Measurements from ENCODE around the gene SETDB1.
"Not testable (repeated sequence)": the region's sequence is repeated elsewhere in the genome, so short reads cannot be mapped to it uniquely, and the experiment has no call there.

The SETDB1 gene

GRCh38 chr1:150926097-150926741, at the start of gene SETDB1:
TSS of gene SETDB1 (plus strand) at chr1:150926363. CDS start at chr1:150927715, 1,352 bp downstream.
- peak; percentile 89 for DNase-seq (ENCODE audit: low read depth)
- peak within 1 kb of the TSS; percentile 97 for H3K4me3 ChIP-seq (ENCODE audit: low read length)
- peak; percentile 22 for TF ChIP-seq CTCF (conservative IDR thresholded peaks at IDR 0.05; ENCODE audit: low read depth, low read length)

DNA sequence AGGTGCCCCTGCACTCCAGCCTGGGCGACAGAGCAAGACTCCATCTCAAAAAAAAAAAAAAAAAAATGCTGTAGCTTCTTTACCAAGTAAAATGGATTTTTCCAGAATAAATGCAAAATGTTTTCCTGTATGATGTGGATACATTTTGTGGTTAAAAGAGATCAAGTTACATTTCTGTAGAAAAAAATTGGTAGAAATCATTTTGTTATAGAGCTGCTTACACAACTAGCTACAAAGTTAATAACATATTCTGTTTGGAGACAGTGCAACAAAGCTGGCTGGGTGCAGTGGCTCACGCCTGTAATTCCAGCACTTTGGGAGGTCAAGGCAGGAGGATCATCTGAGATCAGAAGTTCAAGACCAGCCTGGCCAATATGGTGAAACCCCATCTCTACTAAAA, 47.2 kb upstream of the SETDB1 start:
- H3K4me3 ChIP-seq (ENCODE audit: low read length); DNase-seq (ENCODE audit: low read depth): not testable (repeated sequence)

- no peak overlapping the region for H3K4me3 ChIP-seq (ENCODE audit: low read length)
- DNase-seq (ENCODE audit: low read depth), result no peak
- no peak for TF ChIP-seq CTCF (conservative IDR thresholded peaks at IDR 0.05; ENCODE audit: low read depth, low read length)
Measured at GRCh38 chr1:150881331-150882070, 44.7 kb upstream of the SETDB1 start.

DNA sequence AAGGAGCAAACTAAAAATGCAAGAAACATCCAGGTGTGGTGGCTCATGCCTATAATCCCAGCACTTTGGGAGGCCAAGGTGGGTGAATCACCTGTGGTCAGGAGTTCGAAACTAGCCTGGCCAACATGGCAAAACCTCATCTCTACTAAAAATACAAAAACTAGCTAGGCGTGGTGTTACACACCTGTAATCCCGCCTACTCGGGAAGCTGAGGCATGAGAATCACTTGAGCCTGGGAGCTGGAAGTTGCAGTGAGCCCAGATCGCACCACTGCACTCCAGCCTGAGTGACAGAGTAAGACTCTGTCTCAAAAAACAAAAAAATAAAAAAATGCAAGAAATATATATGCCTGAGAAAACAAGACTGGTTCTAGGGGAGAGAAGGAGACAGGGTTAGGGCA, 43.0 kb upstream of the SETDB1 start:
- not testable (repeated sequence) for H3K4me3 ChIP-seq (ENCODE audit: low read length); DNase-seq (ENCODE audit: low read depth)

DNA sequence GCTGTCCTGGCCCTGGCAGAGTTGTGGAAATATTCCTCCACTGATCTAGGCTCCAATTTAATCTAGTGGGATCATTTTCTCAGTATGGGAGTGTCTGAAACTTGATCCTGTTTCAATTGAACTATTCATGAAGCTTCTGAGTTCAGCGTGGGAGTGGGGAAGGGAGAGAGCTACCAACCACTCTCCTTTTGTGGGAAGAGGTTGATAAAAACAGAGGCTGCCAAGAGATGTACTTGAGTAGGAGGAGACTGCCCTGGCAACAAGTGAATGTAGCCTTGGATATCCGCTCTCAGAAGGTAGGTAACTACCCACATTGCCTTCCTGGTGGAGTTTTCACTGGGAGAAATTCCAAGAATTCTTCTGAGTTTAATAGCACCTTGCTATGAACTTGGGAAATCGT, 39.1 kb upstream of the SETDB1 start, which contains the start of gene CTXND2:
Gene CTXND2 (plus strand): TSS at position 119 of the 400 bp plus-strand sequence. CDS start 25,179 bp downstream, outside the sequence.
- no peak for DNase-seq (ENCODE audit: low read depth)
- H3K4me3 ChIP-seq (ENCODE audit: low read length), result no peak within 1 kb of the TSS
- TF ChIP-seq CTCF (conservative IDR thresholded peaks at IDR 0.05; ENCODE audit: low read depth, low read length), result no peak

- no peak for TF ChIP-seq CTCF (conservative IDR thresholded peaks at IDR 0.05; ENCODE audit: low read depth, low read length)
- no peak overlapping the region for H3K4me3 ChIP-seq (ENCODE audit: low read length)
- DNase-seq (ENCODE audit: low read depth), result no peak
Measured at GRCh38 chr1:150888727-150889126, 37.4 kb upstream of the SETDB1 start.

- DNase-seq (ENCODE audit: low read depth), result no peak
- TF ChIP-seq CTCF (conservative IDR thresholded peaks at IDR 0.05; ENCODE audit: low read depth, low read length), result no peak
- no peak overlapping the region for H3K4me3 ChIP-seq (ENCODE audit: low read length)
Measured at GRCh38 chr1:150890033-150890416, 36.1 kb upstream of the SETDB1 start.

- DNase-seq (ENCODE audit: low read depth), result no peak
- TF ChIP-seq CTCF (conservative IDR thresholded peaks at IDR 0.05; ENCODE audit: low read depth, low read length), result no peak
- no peak overlapping the region for H3K4me3 ChIP-seq (ENCODE audit: low read length)
Measured at GRCh38 chr1:150893336-150893913, 32.7 kb upstream of the SETDB1 start.

All from retinal pigment epithelial cell (primary cell).